LHCN-M2 (cell line): ENCODE measurements around the gene TNRC6C. TPM values are rescaled to one million over a fixed set of nuclear protein-coding genes. Genes with fewer than 3 reads are reported as not detected.
A peak's percentile ranks its signal among the peaks of the same experiment; 100 is the strongest.
"Not testable (repeated sequence)": the region's sequence is repeated elsewhere in the genome, so short reads cannot be mapped to it uniquely, and the experiment has no call there.

Experiments used
- DNase-seq: peaks from one replicate; pipeline ENCODE4 v3.0.0-alpha.2; 2012; ENCODE audit warnings: low read depth
- total RNA-seq: library from RNA; depleted of rRNA; stranded (reverse); fragments of >200 nt; gene quantifications from 2 replicates; pipeline ENCODE4 v1.2.3, GENCODE V29; 2014

The TNRC6C gene
- total RNA-seq, 1 experiment from 2014 or later: 2.4 TPM

DNA sequence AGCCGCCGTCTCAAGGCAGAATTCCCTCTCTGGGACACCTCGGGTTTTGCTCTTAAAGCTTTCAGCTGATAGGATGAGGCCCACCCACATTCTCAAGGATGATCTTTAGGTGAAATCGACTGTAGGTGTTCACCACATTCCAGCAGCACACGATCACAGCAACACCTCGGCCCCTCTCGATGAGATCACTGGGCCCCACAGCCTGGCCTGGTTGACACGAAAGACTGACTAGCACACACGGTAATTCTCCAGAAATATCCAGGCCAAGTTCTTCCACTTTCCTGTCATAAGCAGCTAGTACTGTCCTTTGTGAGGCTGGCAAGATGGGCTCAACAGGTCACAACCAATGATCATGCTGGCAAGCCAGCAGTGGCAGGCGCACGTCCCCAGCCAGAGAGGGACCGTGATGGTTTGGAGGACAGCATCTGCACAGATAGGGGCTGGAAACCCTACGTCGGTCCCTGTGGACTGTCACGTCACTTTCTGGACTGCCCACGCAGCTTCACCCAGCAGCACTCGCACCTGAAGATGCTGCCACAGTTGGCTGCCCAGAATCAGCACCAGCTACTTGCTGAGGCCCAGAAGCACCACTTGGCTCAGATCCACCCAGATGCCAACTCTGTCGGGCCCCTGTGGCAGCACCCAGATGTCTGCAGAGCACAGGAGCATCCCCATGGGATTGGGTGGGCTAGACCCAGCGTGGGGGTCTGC is 152.7 kb downstream of the TNRC6C start:
- DNase-seq: no peak

DNA sequence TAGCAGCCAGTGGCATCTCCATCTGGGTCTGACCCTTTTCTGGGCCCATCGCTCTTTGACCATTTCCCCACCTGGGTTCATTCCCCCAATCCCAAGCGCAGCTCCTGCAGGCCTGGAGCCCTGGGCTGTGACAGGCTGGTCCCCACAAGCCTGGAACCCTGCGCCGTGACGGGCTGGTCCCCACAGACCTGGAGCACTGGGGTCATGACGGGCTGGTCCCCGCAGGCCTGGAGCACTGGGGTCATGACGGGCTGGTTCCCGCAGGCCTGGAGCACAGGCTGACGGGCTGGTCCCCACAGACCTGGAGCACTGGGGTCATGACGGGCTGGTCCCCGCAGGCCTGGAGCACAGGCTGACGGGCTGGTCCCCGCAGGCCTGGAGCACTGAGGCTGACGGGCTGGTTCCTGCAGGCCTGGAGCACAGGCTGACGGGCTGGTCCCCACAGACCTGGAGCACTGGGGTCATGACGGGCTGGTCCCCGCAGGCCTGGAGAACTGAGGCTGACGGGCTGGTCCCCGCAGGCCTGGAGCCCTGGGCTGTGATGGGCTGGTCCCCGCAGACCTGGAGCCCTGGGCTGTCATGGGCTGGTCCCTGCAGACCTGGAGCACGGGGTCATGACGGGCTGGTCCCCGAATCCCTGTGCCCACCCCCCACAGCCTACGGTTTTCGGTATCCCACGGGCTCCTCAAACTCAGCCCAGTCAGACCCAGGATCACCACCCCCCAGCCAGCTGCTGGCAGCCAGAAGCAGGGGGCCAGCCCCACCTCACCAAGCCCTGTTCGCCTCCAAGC is 153.4 kb downstream of the TNRC6C start:
- no peak for DNase-seq

DNA sequence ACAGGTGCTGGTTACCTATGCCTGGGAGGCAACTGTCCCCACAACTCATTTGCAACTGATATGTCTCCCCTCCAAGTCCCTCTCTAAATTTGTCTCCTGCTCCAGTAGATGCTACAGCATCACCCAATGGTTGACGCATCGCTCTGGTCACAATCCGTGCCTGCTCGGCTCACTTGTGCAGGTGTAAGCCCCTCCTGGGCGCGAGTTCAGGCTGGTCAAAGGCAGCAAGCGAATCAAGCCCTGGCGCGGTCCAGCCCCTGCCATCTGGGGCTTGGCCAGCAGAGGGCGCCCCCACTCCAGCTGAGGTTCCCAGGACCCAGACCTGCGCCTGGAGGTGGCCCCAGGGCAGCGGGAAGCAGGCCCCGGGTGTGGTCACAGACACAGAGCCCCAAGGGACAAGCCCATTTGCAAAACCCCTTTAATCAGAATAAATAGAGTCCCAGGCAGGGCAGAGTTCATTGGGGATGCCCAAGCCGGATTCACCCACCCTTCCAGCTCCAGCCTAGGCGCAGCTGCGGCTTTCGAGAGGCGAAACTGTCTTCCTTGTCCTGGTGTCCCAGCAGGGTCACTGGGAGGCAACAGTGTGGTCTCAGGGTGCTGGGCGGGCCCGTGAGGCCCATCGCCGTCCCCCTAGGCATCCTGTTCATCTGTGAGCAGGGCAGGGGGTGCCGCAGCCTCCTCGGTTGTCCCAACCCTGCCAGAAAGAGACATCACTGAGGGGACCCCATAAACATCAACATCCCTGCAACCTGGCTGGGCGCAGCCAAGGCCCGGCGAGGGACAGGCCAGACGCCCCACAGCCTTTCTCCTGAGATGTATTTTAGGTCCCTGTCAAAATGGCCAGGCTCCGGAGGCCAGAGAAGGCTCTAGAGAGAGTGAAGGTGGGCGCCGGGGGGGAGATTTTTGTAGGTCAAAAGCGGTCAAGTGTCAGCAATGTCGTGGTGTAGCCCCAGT is 154.3 kb downstream of the TNRC6C start:
- DNase-seq: peak; percentile 30

DNA sequence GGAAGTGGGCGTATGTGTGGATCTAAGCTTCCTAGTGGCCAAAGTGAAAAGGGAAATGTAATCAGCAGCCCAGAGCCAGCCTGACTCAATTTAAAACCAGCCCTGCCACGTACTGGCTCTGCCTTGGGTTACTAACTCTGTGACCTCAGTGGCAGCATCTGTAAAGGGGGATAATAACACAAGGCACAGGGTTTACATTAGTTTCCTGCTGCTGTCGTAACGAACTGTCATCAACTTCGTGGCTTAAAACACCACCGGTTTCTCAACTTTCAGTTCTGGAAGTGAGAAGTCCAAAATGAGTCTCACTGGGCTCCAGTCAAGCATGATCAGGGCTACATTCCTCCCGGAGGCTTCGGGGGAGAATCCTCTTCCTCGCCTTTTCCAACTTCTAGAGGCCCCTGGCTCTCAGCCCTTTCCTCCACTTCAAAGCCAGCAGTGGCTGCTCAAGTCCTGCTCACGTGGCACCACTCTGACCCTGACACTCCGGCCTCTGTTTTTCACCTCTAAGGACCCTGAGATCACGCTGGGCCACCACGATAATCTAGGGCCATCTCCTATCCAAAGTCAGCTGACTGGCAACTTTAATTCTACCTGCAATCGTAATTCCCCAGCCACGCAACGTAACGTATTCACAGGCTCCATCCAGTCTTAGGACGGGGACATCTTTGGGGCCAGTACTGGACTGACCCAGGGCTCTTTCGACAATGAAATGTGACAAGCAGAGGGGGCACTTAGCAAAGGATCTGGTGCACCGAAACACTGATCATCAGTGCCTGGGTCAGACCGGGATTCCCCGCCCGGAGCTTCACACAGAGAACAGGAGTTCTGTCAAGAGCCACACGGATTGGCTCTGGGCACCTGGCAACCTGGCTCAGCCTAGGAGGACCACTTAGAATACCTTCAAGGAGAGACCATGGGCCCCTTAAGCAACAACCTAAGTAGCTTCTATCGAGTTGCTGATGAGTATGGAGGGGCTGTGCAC is 155.6 kb downstream of the TNRC6C start:
- DNase-seq: no peak

DNA sequence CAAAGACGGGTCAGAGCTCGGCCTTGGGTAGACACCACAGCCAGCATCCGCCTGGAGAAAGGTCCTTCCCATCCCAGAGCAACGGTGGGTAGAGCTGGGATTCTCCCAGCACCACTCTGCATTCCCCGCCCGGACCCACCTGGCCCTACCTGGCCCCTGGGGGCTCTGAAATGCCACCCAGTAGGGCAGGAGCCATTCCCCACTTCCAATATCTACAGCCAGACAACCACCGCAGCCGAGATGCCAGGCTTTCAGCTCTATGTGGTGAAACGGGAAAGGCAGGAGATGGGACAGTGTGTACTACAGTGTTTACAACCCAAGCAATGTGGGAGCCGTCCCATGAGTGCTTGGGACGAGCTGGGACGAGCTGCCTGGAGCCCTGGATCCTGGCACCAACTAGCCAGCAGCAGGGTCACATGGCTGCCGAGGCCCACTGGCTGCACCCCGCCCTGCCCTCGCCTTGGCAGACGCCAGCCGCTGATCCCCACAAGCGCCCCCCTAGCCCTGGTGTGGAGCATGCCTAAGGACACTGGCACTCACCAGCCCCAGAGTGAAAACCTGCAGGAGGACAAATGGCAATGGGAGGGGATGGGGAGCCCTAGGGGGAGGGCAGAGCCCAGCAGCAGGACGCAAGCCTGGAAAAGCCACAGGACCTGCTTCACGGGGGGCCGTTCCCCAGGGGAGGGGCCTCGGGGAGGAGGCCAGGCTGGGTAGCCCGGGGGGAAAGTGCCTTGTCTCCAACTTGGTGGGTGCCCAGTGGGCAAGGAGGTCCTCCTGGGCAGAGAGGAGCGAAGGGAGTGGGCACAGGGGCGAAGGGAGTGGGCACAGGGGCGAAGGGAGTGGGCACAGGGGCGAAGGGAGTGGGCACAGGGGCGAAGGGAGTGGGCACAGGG is 156.6 kb downstream of the TNRC6C start:
- DNase-seq: no peak

DNA sequence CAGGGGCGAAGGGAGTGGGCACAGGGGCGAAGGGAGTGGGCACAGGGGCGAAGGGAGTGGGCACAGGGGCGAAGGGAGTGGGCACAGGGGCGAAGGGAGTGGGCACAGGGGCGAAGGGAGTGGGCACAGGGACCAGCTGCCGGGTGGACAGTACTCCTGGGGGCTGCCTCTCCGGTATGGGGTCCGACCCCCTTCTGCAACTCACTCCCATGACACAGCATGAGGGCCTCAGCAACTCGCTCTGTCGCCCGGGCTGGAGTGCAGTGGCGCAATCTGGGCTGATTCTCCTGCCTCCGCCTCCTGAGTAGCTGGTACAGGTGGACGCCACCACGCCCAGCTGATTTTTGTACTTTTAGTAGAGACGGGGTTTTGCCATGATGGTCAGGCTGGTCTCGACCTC is 157.3 kb downstream of the TNRC6C start:
- DNase-seq: not testable (repeated sequence)

DNA sequence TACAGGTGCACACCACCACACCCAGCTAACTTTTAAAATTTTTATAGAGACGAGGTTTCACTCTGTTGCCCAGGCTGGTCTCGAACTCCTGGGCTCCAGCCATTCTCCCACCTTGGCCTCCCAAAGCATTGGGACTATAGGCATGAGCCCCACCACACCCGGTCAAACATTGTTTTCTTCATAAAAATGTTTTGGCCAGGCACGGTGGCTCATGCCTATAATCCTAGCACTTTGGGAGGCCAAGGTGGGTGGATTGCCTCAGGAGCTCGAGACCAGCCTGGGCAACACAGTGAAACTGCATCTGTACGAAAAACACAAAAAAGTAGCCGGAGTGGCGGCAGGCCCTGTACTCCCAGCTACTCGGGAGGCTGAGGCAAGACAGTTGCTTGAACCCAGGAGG is 157.9 kb downstream of the TNRC6C start:
- no peak for DNase-seq

DNA sequence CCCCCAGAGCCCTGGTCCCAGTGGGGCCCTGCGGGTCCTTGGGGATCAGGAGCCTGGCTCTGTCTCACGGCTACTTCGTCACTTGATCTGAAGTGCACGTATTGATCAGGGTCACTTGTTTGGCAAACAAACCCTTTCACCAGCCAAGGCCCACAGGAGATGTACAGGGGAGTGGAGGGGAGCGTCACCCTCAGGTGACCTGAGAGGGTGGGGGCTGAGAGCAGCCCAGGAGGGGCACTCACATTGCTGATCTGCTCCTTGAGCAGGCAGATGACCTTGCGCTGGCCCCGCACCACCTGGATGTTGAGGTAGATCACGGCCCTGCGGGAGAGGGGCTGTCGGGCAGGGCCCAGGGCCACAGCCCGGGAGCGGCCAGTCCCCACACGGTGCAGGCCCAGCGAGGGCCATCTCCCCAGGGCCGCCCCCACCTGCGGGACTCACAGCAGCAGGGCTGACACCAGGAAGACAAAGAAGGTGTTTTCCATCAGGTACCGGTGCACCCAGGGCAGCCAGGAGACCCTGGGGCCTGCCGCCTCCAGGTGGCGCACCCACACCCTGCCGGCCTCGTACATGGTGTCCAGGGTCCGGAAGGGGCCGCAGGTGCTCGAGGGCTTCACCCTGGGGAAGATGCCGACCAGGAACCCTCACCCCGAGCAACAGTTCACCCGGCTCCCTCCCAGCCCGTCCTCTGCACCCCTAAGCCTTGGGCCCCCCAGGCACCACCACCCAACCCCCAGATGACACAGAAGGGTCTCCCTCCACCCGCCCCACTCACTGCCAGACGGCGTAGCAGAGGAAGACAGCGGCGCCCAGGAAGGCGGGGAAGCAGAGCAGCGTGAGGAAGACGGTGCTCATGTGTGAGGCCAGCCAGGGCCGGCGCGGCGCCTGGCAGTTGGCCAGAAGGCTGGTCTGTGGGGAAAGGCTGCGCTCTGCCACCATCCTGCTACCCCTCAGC is 158.8 kb downstream of the TNRC6C start:
- DNase-seq: no peak

DNA sequence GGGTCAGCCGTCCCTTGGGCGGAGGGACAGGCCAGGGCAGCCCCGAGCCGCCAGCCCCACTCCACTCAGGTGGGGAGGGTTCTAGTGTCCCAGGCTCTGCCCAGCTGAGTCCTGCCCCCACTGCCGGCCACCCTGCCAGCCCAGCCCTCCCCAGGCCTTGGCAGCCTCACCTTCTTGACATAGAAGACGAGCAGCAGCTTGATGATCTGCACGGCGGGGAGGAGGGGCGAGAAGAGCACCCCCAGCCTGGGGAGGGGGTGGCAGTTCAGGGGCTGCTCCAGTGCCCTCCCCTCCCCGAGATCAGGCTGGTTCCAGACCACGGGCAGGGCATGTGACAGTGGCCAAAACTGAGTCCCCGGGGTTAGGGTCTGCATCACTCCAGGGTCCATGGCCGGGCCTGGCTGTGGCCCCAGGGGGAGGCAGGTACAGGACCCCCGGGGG is 160.3 kb downstream of the TNRC6C start:
- no peak for DNase-seq

DNA sequence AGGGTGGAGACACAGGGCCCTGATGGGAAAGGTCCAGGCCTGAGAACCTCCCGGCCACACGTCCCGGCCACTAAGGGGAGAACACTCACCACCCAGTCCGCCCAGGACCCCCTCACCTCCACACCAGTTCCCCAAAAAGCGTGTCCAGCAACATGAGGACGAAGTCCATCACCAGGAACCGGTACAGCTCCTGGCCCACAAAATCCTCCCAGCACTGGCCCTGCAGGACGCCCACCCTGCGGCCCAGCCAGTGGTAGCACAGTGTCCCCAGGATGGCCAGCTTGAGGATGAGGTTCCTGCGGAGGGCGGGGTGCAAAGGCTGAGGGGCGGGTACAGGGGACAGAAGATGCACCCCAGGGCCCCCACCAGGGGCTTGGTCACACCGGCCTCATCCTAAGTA is 162.0 kb downstream of the TNRC6C start:
- no peak for DNase-seq

DNA sequence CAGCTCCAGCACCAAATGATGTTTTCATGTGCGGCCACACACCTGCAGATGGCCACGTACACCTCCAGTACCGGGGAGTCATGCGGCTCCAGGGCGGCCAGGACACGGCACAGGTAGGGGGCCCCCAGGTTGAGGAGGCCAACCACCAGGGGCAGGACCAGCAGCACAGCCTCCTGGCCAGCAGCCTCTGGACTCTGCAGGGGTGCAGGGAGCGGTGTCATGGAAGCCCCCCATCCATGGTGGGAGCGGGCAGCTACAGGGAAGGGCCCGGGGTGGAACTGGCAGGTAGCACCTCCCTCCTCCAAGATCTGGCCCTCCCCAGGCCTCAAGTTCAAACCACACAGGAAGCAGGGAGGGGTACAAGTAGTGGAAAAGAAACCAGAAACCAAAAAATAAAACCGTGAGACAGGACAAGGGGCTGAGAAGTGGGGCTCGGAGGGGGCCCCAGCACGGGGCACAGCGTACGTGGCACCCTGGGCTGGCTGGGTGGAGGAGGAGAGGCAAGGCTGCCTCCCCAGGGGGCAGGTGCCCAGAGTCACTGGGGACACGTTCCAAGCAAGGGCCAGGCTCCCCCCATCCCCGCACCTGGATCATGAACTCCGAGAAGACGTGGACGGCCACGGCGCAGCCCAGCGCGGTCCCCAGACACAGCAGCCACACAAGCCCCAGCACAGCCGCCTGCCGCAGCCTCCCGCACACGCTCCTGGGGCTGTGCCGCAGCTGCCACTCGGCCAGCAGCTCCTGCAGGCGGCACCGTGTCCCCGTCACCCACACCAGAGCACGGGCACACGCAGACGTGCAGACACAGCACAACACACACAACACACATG is 162.7 kb downstream of the TNRC6C start:
- DNase-seq: no peak

DNA sequence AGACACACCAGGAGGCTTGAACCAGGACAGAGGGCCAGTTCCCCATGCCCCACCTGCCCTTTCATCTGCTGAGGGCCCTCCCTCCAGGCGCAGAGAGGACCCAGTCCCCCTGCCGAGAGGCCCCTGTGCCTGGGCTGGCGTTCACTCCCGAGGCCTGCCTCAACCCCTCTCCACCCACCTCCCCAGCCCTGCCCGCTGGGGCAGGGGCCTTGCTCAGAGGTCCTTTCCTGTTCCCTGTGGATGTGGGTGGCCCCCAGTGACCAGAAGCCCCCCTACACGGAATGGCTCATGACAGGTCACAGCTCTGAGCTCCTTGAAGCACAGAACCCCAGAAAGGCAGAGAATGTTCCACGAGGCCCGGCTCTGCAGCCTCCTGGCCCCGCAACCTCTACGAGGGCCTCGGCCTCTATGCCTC is 163.3 kb downstream of the TNRC6C start:
- DNase-seq: no peak

DNA sequence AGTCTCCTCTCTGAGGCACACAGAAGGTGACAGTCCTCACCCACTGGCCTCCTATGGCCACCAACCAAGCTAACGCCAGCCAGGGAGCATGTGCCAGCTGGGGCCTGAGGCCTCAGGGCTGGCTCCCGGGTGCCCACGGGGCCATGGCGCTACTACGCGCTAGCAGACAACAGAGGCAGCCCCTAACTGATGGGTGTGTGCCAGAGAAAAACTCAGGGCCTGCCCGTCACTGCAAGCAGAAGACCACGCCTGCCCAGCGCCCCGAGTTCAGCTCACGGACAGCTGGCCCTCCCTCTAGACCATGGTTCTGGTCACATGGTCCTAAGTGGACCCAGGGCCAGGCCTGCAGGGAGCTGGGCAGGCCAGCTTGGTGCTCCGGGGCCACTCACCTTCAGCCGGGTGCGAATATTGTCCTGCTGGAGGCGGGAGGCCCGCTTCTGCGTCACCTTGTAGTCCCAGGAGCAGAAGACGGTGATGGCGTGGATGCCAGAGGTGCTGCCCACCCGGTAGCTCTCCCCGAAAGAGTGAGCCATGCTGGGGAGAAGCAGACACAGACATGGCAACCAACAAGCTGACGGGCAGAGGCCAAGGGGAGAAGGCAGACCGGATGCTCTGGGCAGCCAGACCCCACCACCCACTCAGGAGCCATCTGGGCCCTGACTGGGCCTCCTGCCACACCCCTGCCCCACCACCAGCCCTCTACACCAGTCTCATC is 163.9 kb downstream of the TNRC6C start:
- no peak for DNase-seq

DNA sequence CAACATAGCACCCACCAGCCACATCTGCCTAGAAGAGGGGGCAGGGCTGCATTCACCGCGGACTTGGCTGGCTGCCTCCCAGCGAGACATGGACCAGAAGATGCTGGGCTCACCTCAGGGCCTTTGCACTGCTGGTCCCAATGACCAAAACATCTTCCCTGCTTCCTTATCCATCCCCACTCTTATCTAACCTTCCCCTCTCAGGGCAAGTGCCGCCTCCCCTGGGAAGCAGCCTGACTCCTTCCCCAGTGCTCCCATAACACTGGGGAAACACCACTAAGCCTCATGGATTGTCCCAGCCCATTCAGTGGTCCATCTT is 164.4 kb downstream of the TNRC6C start:
- DNase-seq: no peak

DNA sequence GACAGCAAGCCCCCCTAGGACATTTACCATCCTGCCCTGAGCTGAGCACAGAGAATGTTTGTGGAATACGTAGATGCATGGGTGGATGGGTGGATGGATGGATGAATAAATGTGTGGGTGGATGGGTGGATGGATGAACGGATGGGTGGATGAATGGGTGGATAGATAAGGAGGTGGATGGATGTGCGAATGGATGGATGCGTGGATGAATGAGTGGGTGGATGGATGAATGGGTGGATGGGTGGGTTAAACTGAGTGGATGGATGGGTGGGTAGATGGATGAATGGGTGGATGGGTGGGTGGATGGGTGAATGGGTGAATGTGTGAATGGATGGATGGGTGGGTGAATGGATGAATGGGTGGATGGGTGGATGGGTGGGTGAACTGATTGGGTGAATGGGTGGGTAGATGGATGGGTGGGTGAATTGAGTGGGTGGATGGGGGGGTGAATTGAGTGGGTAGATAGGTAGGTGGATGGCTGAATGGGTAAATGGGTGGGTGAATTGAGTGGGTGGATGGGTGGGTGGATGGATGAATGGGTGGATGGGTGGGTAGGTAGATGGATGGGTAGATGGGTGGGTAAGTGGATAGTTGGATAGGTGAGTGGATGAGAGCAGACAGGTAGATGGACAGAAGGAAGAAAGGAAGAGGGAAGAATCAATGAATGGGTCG is 164.9 kb downstream of the TNRC6C start:
- no peak for DNase-seq

DNA sequence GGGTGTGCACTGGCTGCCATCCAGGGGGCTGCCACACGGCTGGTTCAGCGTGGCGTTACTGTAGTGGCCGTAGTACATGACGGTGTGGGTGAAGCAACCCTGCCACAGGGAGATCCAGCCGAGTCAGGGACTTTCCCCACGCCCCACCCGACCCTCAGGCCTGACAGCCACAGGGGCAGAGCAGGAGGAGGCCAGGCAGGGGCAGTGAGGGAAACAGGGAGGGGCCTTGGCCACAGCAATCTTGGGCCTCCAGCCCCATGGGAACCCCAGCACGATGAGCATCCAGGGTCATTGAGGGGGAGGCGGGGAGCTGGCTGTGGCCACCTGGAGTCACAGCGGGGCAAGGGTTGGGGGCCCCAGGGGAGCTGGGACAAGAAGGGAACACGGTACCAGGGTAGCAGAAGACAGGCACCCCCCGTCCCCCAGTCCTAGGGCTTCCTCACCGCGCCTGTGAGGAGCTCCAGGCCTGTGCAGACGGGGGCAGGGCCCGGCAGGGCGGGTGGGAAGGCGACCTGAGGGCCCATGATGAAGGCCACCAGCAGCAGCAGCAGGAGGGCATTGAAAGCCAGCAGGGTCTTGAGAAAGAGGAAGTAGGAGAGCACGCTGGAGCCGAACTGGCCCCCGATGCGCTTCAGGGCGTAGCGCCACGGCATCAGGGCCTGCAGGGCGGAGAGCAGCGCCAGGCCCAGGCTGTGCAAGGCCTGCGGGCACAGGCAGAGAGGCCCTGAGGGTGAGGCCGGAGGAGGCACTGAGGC is 165.8 kb downstream of the TNRC6C start:
- DNase-seq: no peak
